HEK293 (cell line): ENCODE data around the gene MEX3A.

Source experiments
- BCL11A ChIP-seq: fragments of 450-650 bp; formaldehyde crosslinking; IDR thresholded peaks from 2 replicates; pipeline ENCODE4 v1.5.1; 2016; ENCODE audit warnings: low read depth, missing biosample characterization, missing genetic modification characterization
- GLI2 ChIP-seq: fragments of 450-650 bp; formaldehyde crosslinking; IDR thresholded peaks from 2 replicates; pipeline ENCODE4; 2017; ENCODE audit warnings: missing biosample characterization, missing genetic modification characterization, low read depth, borderline replicate concordance
- KLF16 ChIP-seq: fragments of 450-650 bp; formaldehyde crosslinking; IDR thresholded peaks from 2 replicates; pipeline ENCODE4 v1.5.1; 2017; ENCODE audit warnings: missing biosample characterization, missing genetic modification characterization
- KLF9 ChIP-seq: fragments of 450-650 bp; formaldehyde crosslinking; IDR thresholded peaks from 2 replicates; pipeline ENCODE4 v1.5.1; 2016; ENCODE audit warnings: missing biosample characterization, missing genetic modification characterization, low read depth
- MEIS1 ChIP-seq: sonication (generic); formaldehyde crosslinking; IDR thresholded peaks from 2 replicates; pipeline ENCODE4 v1.8.1; 2022; ENCODE audit warnings: missing genetic modification reagents, mild to moderate bottlenecking, borderline replicate concordance
- YY1 ChIP-seq: fragments of 450-650 bp; formaldehyde crosslinking; IDR thresholded peaks from 2 replicates; pipeline ENCODE4 v1.5.1; 2018; ENCODE audit warnings: missing biosample characterization, missing genetic modification characterization
- ZBTB20 ChIP-seq: fragments of 450-650 bp; formaldehyde crosslinking; IDR thresholded peaks from 2 replicates; pipeline ENCODE4 v1.5.1; 2016; ENCODE audit warnings: missing biosample characterization, missing genetic modification characterization
- ZBTB8A ChIP-seq: fragments of 450-650 bp; formaldehyde crosslinking; IDR thresholded peaks from 2 replicates; pipeline ENCODE4 v1.5.1; 2016; ENCODE audit warnings: missing biosample characterization, missing genetic modification characterization
- ZFHX2 ChIP-seq: fragments of 450-650 bp; formaldehyde crosslinking; conservative IDR thresholded peaks from 2 replicates; pipeline ENCODE4 v1.5.1; 2016; ENCODE audit warnings: missing biosample characterization, missing genetic modification characterization
- ZNF10 ChIP-seq: fragments of 450-650 bp; formaldehyde crosslinking; IDR thresholded peaks from 2 replicates; pipeline ENCODE4 v1.5.1; 2017; ENCODE audit warnings: missing biosample characterization, missing genetic modification characterization
- ZNF157 ChIP-seq: fragments of 450-650 bp; formaldehyde crosslinking; IDR thresholded peaks from 2 replicates; pipeline ENCODE4 v1.5.1; 2016; ENCODE audit warnings: missing biosample characterization, missing genetic modification characterization
- ZNF16 ChIP-seq: fragments of 450-650 bp; formaldehyde crosslinking; IDR thresholded peaks from 2 replicates; pipeline ENCODE4 v1.5.1; 2016; ENCODE audit warnings: low read depth, missing biosample characterization, missing genetic modification characterization
- ZNF175 ChIP-seq: fragments of 450-650 bp; formaldehyde crosslinking; IDR thresholded peaks from 2 replicates; pipeline ENCODE4 v1.5.1; 2016; ENCODE audit warnings: missing biosample characterization, missing genetic modification characterization
- ZNF19 ChIP-seq: fragments of 450-650 bp; formaldehyde crosslinking; IDR thresholded peaks from 2 replicates; pipeline ENCODE4; 2016; ENCODE audit warnings: missing biosample characterization, missing genetic modification characterization, low read depth
- ZNF302 ChIP-seq: fragments of 450-650 bp; formaldehyde crosslinking; IDR thresholded peaks from 2 replicates; pipeline ENCODE4 v1.5.1; 2016; ENCODE audit warnings: missing biosample characterization, missing genetic modification characterization, low read depth
- ZNF311 ChIP-seq: fragments of 450-650 bp; formaldehyde crosslinking; IDR thresholded peaks from 2 replicates; pipeline ENCODE4 v1.5.1; 2017; ENCODE audit warnings: missing biosample characterization, missing genetic modification characterization, borderline replicate concordance
- ZNF354C ChIP-seq: fragments of 450-650 bp; formaldehyde crosslinking; IDR thresholded peaks from 2 replicates; pipeline ENCODE4 v1.5.1; 2016; ENCODE audit warnings: missing biosample characterization, missing genetic modification characterization, low read depth, borderline replicate concordance
- ZNF473 ChIP-seq: fragments of 450-650 bp; formaldehyde crosslinking; IDR thresholded peaks from 2 replicates; pipeline ENCODE4 v1.5.1; 2017; ENCODE audit warnings: missing biosample characterization, missing genetic modification characterization
- ZNF510 ChIP-seq: fragments of 450-650 bp; formaldehyde crosslinking; IDR thresholded peaks from 2 replicates; pipeline ENCODE4 v1.5.1; 2018; ENCODE audit warnings: mild to moderate bottlenecking, missing genetic modification characterization, missing biosample characterization; ENCODE audit not compliant: insufficient replicate concordance
- ZNF571 ChIP-seq: fragments of 450-650 bp; formaldehyde crosslinking; IDR thresholded peaks from 2 replicates; pipeline ENCODE4 v1.5.0; 2017; ENCODE audit warnings: missing biosample characterization, missing genetic modification characterization
- ZNF623 ChIP-seq: fragments of 450-650 bp; formaldehyde crosslinking; IDR thresholded peaks from 2 replicates; pipeline ENCODE4 v1.5.1; 2016; ENCODE audit warnings: missing biosample characterization, missing genetic modification characterization
- ZNF791 ChIP-seq: fragments of 450-650 bp; formaldehyde crosslinking; IDR thresholded peaks from 2 replicates; pipeline ENCODE4 v1.5.1; 2016; ENCODE audit warnings: missing biosample characterization, missing genetic modification characterization
- ZNF830 ChIP-seq: fragments of 450-650 bp; IDR thresholded peaks from 2 replicates; pipeline ENCODE4 v1.5.0; 2018; ENCODE audit warnings: missing biosample characterization, missing genetic modification characterization, low read depth, mild to moderate bottlenecking, moderate library complexity
- TF ChIP-seq, protein P1 (sequence below): fragments of 450-650 bp; formaldehyde crosslinking; IDR thresholded peaks from 2 replicates; pipeline ENCODE4 v1.5.1; 2016; ENCODE audit warnings: missing biosample characterization, missing genetic modification characterization, low read depth
- TF ChIP-seq, protein P2 (sequence below): fragments of 450-650 bp; formaldehyde crosslinking; IDR thresholded peaks from 2 replicates; pipeline ENCODE4 v1.5.1; 2016; ENCODE audit warnings: missing biosample characterization, missing genetic modification characterization, borderline replicate concordance
- TF ChIP-seq, protein P3 (sequence below): fragments of 450-650 bp; formaldehyde crosslinking; IDR thresholded peaks from 2 replicates; pipeline ENCODE4 v1.5.1; 2016; ENCODE audit warnings: missing biosample characterization, missing genetic modification characterization
- TF ChIP-seq, protein P4 (sequence below): fragments of 450-650 bp; formaldehyde crosslinking; IDR thresholded peaks from 2 replicates; pipeline ENCODE4 v1.5.1; 2017; ENCODE audit warnings: missing biosample characterization, missing genetic modification characterization
- TF ChIP-seq, protein P5 (sequence below): fragments of 450-650 bp; formaldehyde crosslinking; IDR thresholded peaks from 2 replicates; pipeline ENCODE4 v1.5.1; 2016; ENCODE audit warnings: missing biosample characterization, missing genetic modification characterization
- TF ChIP-seq, protein P6 (sequence below): fragments of 450-650 bp; formaldehyde crosslinking; IDR thresholded peaks from 2 replicates; pipeline ENCODE4 v1.5.1; 2016; ENCODE audit warnings: missing biosample characterization, missing genetic modification characterization
- TF ChIP-seq, protein P7 (sequence below): sonication (generic); formaldehyde crosslinking; IDR thresholded peaks from 2 replicates; pipeline ENCODE4 v1.8.1; 2022; ENCODE audit warnings: mild to moderate bottlenecking, moderate library complexity, missing genetic modification reagents

Gene MEX3A

DNA sequence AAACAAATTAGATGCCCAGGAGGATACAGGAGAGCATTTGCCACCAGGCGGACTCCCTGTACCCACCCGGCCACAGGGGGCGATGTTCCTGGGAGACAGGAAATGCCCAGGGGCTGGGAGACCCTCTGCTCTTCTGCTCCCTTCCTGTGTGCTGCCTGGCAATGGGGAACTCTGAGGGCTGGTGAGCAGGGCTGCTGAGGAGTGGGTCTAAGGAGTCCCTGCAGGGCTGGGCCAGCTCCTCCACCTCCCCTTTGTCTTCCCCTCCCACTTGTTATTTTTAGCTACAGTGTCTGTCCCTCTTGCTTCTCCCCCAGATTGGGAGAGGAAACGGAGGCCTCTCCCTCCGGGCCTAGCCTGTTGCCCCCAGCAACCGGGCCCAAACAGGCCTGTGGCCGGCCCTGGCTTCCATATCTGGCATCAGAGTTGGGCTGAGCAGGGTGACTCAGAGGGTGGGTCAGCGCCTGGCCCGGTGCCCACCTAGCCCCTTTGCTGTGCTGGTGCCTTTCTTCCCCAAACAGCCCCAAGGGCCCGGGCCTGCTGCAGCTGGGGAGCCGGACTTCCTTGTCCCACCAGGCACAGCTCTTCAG, 43.9 kb upstream of the MEX3A start (continued):
- TF ChIP-seq, protein P1, sequence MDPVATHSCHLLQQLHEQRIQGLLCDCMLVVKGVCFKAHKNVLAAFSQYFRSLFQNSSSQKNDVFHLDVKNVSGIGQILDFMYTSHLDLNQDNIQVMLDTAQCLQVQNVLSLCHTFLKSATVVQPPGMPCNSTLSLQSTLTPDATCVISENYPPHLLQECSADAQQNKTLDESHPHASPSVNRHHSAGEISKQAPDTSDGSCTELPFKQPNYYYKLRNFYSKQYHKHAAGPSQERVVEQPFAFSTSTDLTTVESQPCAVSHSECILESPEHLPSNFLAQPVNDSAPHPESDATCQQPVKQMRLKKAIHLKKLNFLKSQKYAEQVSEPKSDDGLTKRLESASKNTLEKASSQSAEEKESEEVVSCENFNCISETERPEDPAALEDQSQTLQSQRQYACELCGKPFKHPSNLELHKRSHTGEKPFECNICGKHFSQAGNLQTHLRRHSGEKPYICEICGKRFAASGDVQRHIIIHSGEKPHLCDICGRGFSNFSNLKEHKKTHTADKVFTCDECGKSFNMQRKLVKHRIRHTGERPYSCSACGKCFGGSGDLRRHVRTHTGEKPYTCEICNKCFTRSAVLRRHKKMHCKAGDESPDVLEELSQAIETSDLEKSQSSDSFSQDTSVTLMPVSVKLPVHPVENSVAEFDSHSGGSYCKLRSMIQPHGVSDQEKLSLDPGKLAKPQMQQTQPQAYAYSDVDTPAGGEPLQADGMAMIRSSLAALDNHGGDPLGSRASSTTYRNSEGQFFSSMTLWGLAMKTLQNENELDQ (tag by site-specific recombination): no peak
- TF ChIP-seq, protein P2, sequence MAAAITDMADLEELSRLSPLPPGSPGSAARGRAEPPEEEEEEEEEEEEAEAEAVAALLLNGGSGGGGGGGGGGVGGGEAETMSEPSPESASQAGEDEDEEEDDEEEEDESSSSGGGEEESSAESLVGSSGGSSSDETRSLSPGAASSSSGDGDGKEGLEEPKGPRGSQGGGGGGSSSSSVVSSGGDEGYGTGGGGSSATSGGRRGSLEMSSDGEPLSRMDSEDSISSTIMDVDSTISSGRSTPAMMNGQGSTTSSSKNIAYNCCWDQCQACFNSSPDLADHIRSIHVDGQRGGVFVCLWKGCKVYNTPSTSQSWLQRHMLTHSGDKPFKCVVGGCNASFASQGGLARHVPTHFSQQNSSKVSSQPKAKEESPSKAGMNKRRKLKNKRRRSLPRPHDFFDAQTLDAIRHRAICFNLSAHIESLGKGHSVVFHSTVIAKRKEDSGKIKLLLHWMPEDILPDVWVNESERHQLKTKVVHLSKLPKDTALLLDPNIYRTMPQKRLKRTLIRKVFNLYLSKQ: no peak
- TF ChIP-seq BCL11A (tag by site-specific recombination) (no peak), GLI2 (tag by site-specific recombination) (no peak), ZNF19 (tag by site-specific recombination) (no peak), ZNF175 (tag by site-specific recombination) (no peak), ZBTB20 (tag by site-specific recombination) (0 out of 2 replicates have a peak, but pooled peaks have one; percentile 34), YY1 (tag by site-specific recombination) (no peak), ZBTB8A (tag by site-specific recombination) (peak; percentile 89), ZNF311 (tag by site-specific recombination) (no peak), ZNF10 (tag by site-specific recombination) (no peak), ZNF16 (tag by site-specific recombination) (no peak), KLF16 (tag by site-specific recombination) (peak; percentile 65; the same call in 1 of the 2 replicates), ZNF623 (tag by site-specific recombination) (no peak), ZFHX2 (tag by site-specific recombination) (peak; percentile 59), ZNF302 (tag by site-specific recombination) (no peak), MEIS1 (CRISPR knock-in tag) (no peak), ZNF473 (no peak), ZNF571 (tag by site-specific recombination) (no peak), ZNF510 (tag by site-specific recombination) (no peak), ZNF830 (tag by site-specific recombination) (no peak), ZNF354C (tag by site-specific recombination) (no peak), ZNF791 (tag by site-specific recombination) (no peak), KLF9 (tag by site-specific recombination) (no peak), ZNF157 (tag by site-specific recombination) (no peak)
- TF ChIP-seq, protein P3, sequence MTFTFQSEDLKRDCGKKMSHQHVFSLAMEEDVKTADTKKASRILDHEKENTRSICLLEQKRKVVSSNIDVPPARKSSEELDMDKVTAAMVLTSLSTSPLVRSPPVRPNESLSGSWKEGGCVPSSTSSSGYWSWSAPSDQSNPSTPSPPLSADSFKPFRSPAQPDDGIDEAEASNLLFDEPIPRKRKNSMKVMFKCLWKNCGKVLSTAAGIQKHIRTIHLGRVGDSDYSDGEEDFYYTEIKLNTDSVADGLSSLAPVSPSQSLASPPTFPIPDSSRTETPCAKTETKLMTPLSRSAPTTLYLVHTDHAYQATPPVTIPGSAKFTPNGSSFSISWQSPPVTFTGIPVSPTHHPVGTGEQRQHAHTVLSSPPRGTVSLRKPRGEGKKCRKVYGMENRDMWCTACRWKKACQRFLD (tag by site-specific recombination): no peak
- TF ChIP-seq, protein P4, sequence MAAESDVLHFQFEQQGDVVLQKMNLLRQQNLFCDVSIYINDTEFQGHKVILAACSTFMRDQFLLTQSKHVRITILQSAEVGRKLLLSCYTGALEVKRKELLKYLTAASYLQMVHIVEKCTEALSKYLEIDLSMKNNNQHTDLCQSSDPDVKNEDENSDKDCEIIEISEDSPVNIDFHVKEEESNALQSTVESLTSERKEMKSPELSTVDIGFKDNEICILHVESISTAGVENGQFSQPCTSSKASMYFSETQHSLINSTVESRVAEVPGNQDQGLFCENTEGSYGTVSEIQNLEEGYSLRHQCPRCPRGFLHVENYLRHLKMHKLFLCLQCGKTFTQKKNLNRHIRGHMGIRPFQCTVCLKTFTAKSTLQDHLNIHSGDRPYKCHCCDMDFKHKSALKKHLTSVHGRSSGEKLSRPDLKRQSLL (tag by site-specific recombination): no peak
- TF ChIP-seq, protein P5, sequence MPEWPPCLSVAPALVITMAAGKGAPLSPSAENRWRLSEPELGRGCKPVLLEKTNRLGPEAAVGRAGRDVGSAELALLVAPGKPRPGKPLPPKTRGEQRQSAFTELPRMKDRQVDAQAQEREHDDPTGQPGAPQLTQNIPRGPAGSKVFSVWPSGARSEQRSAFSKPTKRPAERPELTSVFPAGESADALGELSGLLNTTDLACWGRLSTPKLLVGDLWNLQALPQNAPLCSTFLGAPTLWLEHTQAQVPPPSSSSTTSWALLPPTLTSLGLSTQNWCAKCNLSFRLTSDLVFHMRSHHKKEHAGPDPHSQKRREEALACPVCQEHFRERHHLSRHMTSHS (tag by site-specific recombination): no peak
- TF ChIP-seq, protein P6, sequence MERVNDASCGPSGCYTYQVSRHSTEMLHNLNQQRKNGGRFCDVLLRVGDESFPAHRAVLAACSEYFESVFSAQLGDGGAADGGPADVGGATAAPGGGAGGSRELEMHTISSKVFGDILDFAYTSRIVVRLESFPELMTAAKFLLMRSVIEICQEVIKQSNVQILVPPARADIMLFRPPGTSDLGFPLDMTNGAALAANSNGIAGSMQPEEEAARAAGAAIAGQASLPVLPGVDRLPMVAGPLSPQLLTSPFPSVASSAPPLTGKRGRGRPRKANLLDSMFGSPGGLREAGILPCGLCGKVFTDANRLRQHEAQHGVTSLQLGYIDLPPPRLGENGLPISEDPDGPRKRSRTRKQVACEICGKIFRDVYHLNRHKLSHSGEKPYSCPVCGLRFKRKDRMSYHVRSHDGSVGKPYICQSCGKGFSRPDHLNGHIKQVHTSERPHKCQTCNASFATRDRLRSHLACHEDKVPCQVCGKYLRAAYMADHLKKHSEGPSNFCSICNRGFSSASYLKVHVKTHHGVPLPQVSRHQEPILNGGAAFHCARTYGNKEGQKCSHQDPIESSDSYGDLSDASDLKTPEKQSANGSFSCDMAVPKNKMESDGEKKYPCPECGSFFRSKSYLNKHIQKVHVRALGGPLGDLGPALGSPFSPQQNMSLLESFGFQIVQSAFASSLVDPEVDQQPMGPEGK (tag by site-specific recombination): peak; percentile 69
- TF ChIP-seq, protein P7, sequence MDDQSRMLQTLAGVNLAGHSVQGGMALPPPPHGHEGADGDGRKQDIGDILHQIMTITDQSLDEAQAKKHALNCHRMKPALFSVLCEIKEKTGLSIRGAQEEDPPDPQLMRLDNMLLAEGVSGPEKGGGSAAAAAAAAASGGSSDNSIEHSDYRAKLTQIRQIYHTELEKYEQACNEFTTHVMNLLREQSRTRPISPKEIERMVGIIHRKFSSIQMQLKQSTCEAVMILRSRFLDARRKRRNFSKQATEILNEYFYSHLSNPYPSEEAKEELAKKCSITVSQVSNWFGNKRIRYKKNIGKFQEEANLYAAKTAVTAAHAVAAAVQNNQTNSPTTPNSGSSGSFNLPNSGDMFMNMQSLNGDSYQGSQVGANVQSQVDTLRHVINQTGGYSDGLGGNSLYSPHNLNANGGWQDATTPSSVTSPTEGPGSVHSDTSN (CRISPR knock-in tag): no peak
